Measurements from ENCODE around the gene WNK2. TPM values are rescaled to one million over a fixed set of nuclear protein-coding genes. Genes with fewer than 3 reads are reported as not detected.

WNK2 gene
- total RNA-seq, 1 experiment from 2014 or later: 69.4 TPM

DNA sequence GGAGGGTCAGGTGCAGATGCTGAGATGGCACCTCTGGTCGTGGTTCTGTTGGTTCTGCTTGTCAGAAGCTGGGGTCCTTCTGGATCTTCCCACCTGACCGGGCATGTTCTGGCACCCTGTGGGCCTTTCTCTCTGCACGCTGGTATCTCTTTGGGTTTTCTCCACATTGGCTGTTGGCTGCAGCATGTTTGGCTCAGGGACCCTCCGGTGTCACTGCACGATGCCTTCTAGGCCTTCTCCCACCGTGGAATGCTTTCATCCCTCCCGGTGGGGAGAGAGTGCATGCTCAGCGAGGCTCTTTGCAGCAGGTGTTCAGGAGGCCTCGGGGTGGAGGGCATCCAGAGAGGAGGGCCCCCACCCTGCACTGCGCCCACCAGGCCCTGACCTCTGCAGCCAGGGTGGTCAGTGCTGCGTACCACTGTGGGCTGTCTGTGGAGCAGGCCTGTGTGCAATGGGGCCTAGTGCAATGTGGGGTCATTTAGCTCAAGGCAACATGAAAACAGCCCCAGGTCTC is 119.4 kb downstream of the WNK2 start:
- Histone ChIP-seq H3K18ac (ENCODE audit: insufficient read length, low read depth, low read length) (no peak overlapping the region), H3T11ph (ENCODE audit: low read length) (no peak overlapping the region), H4K91ac (ENCODE audit: insufficient read length, low read depth, low read length) (no peak overlapping the region), H2BK5ac (ENCODE audit: insufficient read length, low read length) (no peak overlapping the region), H3K9ac (ENCODE audit: extremely low read depth, insufficient read length, low read length) (no peak overlapping the region), H3K56ac (ENCODE audit: insufficient read length, low read depth, low read length) (no peak overlapping the region), H3K4ac (ENCODE audit: low read depth, low read length) (no peak overlapping the region), H4K5ac (ENCODE audit: insufficient read length, low read depth, low read length) (no peak overlapping the region), H3K23me2 (ENCODE audit: insufficient read length, low read depth, low read length, poor library complexity, severe bottlenecking) (no peaks in the 10 kb centered on the region), H3K79me1 (ENCODE audit: insufficient read depth, low read depth, low read length, poor library complexity, severe bottlenecking) (no peaks in the 10 kb centered on the region), H2BK20ac (ENCODE audit: low read depth, low read length, poor library complexity, severe bottlenecking) (no peak overlapping the region), H3K23ac (ENCODE audit: insufficient read length, low read depth, low read length) (no peak overlapping the region), H3K27ac (ENCODE audit: insufficient read length, low read depth, low read length) (no peak overlapping the region), H4K8ac (replicated peaks; ENCODE audit: insufficient read length, low read depth, low read length) (no peak overlapping the region), H3K4me1 (ENCODE audit: insufficient read depth, low read length) (no peaks in the 10 kb centered on the region), H3K4me2 (ENCODE audit: insufficient read depth, insufficient read length, low read length) (no peak overlapping the region), H3K79me2 (ENCODE audit: insufficient read depth, low read length) (no peaks in the 10 kb centered on the region), H2BK12ac (ENCODE audit: insufficient read length, low read depth, low read length) (no peak overlapping the region), H3K9me3 (ENCODE audit: control insufficient read depth, low read depth, low read length) (no peaks in the 10 kb centered on the region), H2BK120ac (ENCODE audit: low read depth, low read length, poor library complexity, severe bottlenecking) (no peak overlapping the region), H2AFZ (ENCODE audit: low read length) (no peak overlapping the region), H4K20me1 (ENCODE audit: control insufficient read depth, insufficient read depth, insufficient read length) (no peaks in the 10 kb centered on the region), H3K27me3 (ENCODE audit: insufficient read depth, low read length) (no peaks in the 10 kb centered on the region), H2BK15ac (ENCODE audit: low read depth, low read length) (no peak overlapping the region), H2AK5ac (ENCODE audit: insufficient read length, low read length) (no peak overlapping the region), H3K14ac (ENCODE audit: insufficient read depth, low read length) (no peak overlapping the region)
- Mint-ChIP-seq H3K4me1 (peaks cover 8 to 15% of the 10 kb centered on the region in 2 experiments), H3K27me3 (ENCODE audit: low read depth) (no peaks in the 10 kb centered on the region; the same call in 1 of the 2 replicates), H3K9me3 (no peaks in the 10 kb centered on the region), H3K4me3 (no peak overlapping the region), H3K36me3 (ENCODE audit: insufficient read depth in 1 of 3, low read depth in 3 of 3) (peaks cover 0 to 3% (median 0%) of the 10 kb centered on the region in 3 experiments; a peak in 3 of 7 replicates), H3K27ac (no peak overlapping the region)
- WGBS (ENCODE audit: extremely low coverage, insufficient read length, low lambda C conversion rate): no CpG with 5 or more reads among the region's 11 CpGs
- peak; percentile 21 for DNase-seq
- TF ChIP-seq, protein P1, sequence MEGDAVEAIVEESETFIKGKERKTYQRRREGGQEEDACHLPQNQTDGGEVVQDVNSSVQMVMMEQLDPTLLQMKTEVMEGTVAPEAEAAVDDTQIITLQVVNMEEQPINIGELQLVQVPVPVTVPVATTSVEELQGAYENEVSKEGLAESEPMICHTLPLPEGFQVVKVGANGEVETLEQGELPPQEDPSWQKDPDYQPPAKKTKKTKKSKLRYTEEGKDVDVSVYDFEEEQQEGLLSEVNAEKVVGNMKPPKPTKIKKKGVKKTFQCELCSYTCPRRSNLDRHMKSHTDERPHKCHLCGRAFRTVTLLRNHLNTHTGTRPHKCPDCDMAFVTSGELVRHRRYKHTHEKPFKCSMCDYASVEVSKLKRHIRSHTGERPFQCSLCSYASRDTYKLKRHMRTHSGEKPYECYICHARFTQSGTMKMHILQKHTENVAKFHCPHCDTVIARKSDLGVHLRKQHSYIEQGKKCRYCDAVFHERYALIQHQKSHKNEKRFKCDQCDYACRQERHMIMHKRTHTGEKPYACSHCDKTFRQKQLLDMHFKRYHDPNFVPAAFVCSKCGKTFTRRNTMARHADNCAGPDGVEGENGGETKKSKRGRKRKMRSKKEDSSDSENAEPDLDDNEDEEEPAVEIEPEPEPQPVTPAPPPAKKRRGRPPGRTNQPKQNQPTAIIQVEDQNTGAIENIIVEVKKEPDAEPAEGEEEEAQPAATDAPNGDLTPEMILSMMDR (conservative IDR thresholded peaks at IDR 0.05): no peak

Data from H9 (cell line).